CD4-positive, alpha-beta T cell treated with Interleukin-4 for 1 hour (primary cell): ENCODE data around the gene GTF2H4.

ENCODE experiments used
- DNase-seq, 2 donors: peaks; one replicate each; pipeline ENCODE4 v3.0.0-alpha.2; 2020 to 2022

GTF2H4 gene

GRCh38 chr6:30962716-30963115 lies 54.7 kb downstream of the GTF2H4 start:
- no peak for DNase-seq

- DNase-seq, result no peak
These were observed 55.6 kb downstream of the GTF2H4 start for GRCh38 chr6:30963641-30964040.
